Muscle of leg (tissue), 11 donors: ENCODE results near the gene CAVIN4. TPM values are rescaled to one million over a fixed set of nuclear protein-coding genes. Genes with fewer than 3 reads are reported as not detected.
A peak's percentile ranks its signal among the peaks of the same experiment; 100 is the strongest.

Experiments used
- DNase-seq: peaks from one replicate; pipeline ENCODE4 v3.0.0; 2013
- H3K27ac ChIP-seq: one replicate; pipeline ENCODE4 v1.5.1; 2013; ENCODE audit warnings: mild to moderate bottlenecking, low read length, control low read depth
- H3K27me3 ChIP-seq: one replicate; pipeline ENCODE4 v1.6.1; 2013; ENCODE audit warnings: low read length; ENCODE audit not compliant: control insufficient read depth, insufficient read depth
- H3K36me3 ChIP-seq: one replicate; pipeline ENCODE4 v1.6.1; 2013; ENCODE audit warnings: low read length; ENCODE audit not compliant: control insufficient read depth, insufficient read depth
- H3K4me1 ChIP-seq: one replicate; pipeline ENCODE4 v1.6.1; 2013; ENCODE audit warnings: low read length; ENCODE audit not compliant: control insufficient read depth, insufficient read depth
- H3K4me3 ChIP-seq: one replicate; pipeline ENCODE4 v1.5.1; 2013; ENCODE audit warnings: low read length, control low read depth
- H3K9me3 ChIP-seq: replicated peaks from 2 replicates; pipeline ENCODE4 v1.6.1; 2013; ENCODE audit warnings: low read depth, low read length; ENCODE audit not compliant: control insufficient read depth
- WGBS: methylation state at CpG from one replicate; pipeline ENCODE4 v1.1.5; 2013; ENCODE audit warnings: missing lambda C conversion rate; ENCODE audit not compliant: insufficient coverage; 5-methylcytosine and 5-hydroxymethylcytosine counted together
- polyA plus RNA-seq, 8 donors: library from polyadenylated mRNA; unstranded; fragments of 120-200 nt; gene quantifications; one replicate each; pipeline versions ENCODE4 v1.2.1 to v1.2.3, GENCODE V29; 2013; ENCODE audit warnings: inconsistent platforms in 1 of 8, low replicate concordance in 1 of 8; ENCODE audit not compliant: insufficient read length in 8 of 8, insufficient read depth in 1 of 8
- total RNA-seq: library from RNA; stranded (reverse); fragments of 120-200 nt; gene quantifications from one replicate; pipeline ENCODE4 v1.2.4, GENCODE V29; 2013

Gene CAVIN4
- total and polyA plus RNA-seq, 9 donors = 150 to 238 (median 182) TPM

DNA sequence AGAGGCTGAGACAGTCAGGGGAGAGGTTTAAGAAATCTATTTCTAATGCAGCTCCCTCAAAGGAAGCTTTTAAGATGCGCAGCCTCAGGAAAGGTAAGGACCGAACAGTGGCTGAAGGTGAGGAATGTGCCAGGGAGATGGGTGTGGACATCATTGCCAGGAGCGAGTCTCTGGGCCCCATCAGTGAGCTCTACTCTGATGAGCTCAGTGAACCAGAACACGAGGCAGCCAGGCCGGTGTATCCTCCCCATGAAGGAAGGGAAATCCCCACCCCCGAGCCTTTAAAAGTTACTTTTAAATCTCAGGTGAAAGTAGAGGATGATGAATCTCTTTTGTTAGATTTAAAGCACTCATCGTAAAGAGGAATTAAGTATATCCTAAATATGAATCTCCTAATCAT, 8.2 kb downstream of the CAVIN4 start:
- H3K36me3 ChIP-seq = peaks cover 10% of the 10 kb centered on the region
- H3K4me1 ChIP-seq = peaks cover 3% of the 10 kb centered on the region
- DNase-seq = no peak
- no peak overlapping the region for H3K27ac ChIP-seq
- H3K27me3 ChIP-seq = no peaks in the 10 kb centered on the region
- no peak overlapping the region for H3K4me3 ChIP-seq
- WGBS = 96% methylated on average over 3 of the region's 7 CpGs
- H3K9me3 ChIP-seq = no peaks in the 10 kb centered on the region

DNA sequence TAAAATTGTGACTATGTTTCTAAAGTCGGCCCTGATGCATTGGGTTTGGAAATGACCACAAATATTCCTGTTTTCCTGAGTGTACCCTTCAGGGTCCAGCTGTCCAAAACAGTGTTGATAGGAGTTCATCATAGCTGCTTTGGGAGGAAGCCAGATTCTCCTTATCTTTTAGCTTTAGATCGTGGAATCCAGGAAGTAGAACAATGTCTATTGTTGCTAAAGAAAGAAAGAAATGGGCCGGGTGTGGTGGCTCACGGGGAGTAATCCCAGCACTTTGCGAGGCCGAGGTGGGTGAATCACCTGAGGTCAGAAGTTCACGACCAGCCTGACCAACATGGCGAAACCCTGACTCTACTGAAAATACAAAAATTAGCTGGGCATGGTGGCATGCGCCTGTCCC, 9.5 kb downstream of the CAVIN4 start:
- 84% methylated on average over 6 of the region's 9 CpGs for WGBS
- DNase-seq = no peak
- peaks cover 10% of the 10 kb centered on the region for H3K36me3 ChIP-seq
- H3K4me3 ChIP-seq = no peak overlapping the region
- no peak overlapping the region for H3K27ac ChIP-seq
- H3K4me1 ChIP-seq = peaks cover 3% of the 10 kb centered on the region
- no peaks in the 10 kb centered on the region for H3K9me3 ChIP-seq
- H3K27me3 ChIP-seq = no peaks in the 10 kb centered on the region

GRCh38 chr9:100589582-100589981, 11.7 kb downstream of the CAVIN4 start:
- no peak for DNase-seq
- no peaks in the 10 kb centered on the region for H3K27me3 ChIP-seq
- H3K4me1 ChIP-seq = no peaks in the 10 kb centered on the region
- H3K4me3 ChIP-seq = no peak overlapping the region
- no CpG with 5 or more reads among the region's 5 CpGs for WGBS
- no peaks in the 10 kb centered on the region for H3K9me3 ChIP-seq
- H3K36me3 ChIP-seq = peaks cover 8% of the 10 kb centered on the region
- H3K27ac ChIP-seq = no peak overlapping the region

- H3K9me3 ChIP-seq = no peaks in the 10 kb centered on the region
- H3K27ac ChIP-seq = no peak overlapping the region
Observed at GRCh38 chr9:100590481-100590880, 12.6 kb downstream of the CAVIN4 start.

DNA sequence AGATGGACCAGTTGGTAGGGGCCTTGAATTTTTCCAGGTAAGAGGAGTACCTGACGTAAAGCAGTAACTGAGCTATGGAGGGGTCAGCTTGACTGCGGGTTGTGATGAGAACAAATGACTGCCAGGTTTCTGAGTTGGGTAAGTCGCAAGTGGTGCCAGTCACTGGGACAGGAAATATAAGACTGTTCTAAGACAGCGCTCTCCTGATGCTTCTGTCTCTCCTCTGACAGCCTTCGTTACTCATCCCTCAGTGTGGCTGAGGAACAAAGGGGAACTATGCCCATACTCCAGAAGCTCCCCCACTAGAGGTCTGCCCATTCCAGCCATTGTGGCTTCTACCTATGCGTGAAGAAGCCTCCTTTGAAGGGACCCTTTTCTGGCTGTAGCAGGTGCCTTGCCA, 13.3 kb downstream of the CAVIN4 start:
- Histone ChIP-seq H3K4me1 (peaks cover 2% of the 10 kb centered on the region), H3K27me3 (no peaks in the 10 kb centered on the region), H3K4me3 (no peak overlapping the region), H3K27ac (peak overlapping the region; percentile 9), H3K9me3 (no peaks in the 10 kb centered on the region), H3K36me3 (peaks cover 8% of the 10 kb centered on the region)
- DNase-seq = no peak
- 94% methylated on average over 6 of the region's 6 CpGs for WGBS

More at GRCh38 chr9:100590481-100590880, 12.6 kb downstream of the CAVIN4 start:
- Histone ChIP-seq H3K36me3 (peaks cover 8% of the 10 kb centered on the region), H3K27me3 (no peaks in the 10 kb centered on the region), H3K4me3 (no peak overlapping the region), H3K4me1 (peaks cover 2% of the 10 kb centered on the region)
- WGBS = 60% methylated on average over 2 of the region's 2 CpGs
- DNase-seq = no peak

DNA sequence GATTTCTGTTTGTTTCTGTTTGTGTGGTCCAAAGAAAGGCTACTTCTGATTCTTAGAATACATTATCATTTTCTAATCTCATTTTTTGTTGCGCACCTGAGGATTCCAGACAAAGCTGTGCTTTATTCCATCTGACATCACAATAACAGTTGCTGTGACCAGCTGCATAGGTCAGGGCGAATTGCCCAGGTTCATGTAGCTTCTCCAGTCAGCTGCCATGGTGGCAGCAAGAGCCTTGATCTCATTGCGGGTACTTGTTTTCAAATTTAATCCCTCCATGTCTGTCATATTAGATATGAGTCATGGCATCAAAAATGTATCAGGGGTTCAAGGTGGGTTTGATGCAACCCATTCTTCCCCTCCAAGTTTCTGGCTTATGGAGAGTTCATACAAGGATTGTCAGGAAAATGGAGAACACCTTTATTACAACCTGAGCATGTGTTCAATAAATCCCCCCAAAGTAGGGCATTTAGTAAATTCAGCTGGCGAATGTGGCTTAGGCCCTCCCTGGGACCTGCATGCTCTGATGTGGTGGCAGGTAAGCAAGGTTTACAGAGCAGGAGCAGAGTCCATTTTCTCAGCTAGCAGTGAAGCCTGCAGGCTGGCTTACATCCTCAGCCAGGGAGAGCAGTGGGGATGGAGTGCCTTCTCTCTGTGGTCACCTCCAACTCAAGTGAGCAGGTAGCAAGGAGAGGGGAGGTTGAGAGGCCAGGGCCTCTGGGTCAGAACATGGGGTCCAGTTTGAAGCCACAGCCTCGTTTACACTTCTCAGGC, 13.9 kb downstream of the CAVIN4 start:
- WGBS = 84% methylated on average over 4 of the region's 5 CpGs

GRCh38 chr9:100595391-100596199, 17.7 kb downstream of the CAVIN4 start:
- peak; percentile 78 for DNase-seq
- peaks cover 19% of the 10 kb centered on the region for H3K4me1 ChIP-seq
- no peaks in the 10 kb centered on the region for H3K9me3 ChIP-seq
- H3K36me3 ChIP-seq = no peaks in the 10 kb centered on the region
- H3K27ac ChIP-seq = no peak overlapping the region
- WGBS = no CpG with 5 or more reads among the region's 3 CpGs
- no peaks in the 10 kb centered on the region for H3K27me3 ChIP-seq
- H3K4me3 ChIP-seq = no peak overlapping the region

More for the DNA sequence above, 13.9 kb downstream of the CAVIN4 start:
- no peak for DNase-seq
- Histone ChIP-seq H3K27ac (peak overlapping the region; percentile 9), H3K4me3 (no peak overlapping the region), H3K9me3 (no peaks in the 10 kb centered on the region), H3K4me1 (peaks cover 2% of the 10 kb centered on the region), H3K27me3 (no peaks in the 10 kb centered on the region), H3K36me3 (peaks cover 5% of the 10 kb centered on the region)

- Histone ChIP-seq H3K9me3 (no peaks in the 10 kb centered on the region), H3K36me3 (no peaks in the 10 kb centered on the region), H3K4me1 (peaks cover 26% of the 10 kb centered on the region), H3K4me3 (no peak overlapping the region), H3K27me3 (no peaks in the 10 kb centered on the region), H3K27ac (no peak overlapping the region)
- WGBS = 76% methylated on average over 2 of the region's 6 CpGs
- DNase-seq = no peak
Observed at GRCh38 chr9:100597236-100597635, 19.4 kb downstream of the CAVIN4 start.

- Histone ChIP-seq H3K36me3 (no peaks in the 10 kb centered on the region), H3K4me3 (peak overlapping the region; percentile 47), H3K27ac (no peak overlapping the region), H3K4me1 (peaks cover 26% of the 10 kb centered on the region), H3K9me3 (no peaks in the 10 kb centered on the region), H3K27me3 (no peaks in the 10 kb centered on the region)
- 0% methylated on average over 30 of the region's 41 CpGs for WGBS
- DNase-seq = peak; percentile 87
Observed at GRCh38 chr9:100598641-100599145, 20.8 kb downstream of the CAVIN4 start.

DNA sequence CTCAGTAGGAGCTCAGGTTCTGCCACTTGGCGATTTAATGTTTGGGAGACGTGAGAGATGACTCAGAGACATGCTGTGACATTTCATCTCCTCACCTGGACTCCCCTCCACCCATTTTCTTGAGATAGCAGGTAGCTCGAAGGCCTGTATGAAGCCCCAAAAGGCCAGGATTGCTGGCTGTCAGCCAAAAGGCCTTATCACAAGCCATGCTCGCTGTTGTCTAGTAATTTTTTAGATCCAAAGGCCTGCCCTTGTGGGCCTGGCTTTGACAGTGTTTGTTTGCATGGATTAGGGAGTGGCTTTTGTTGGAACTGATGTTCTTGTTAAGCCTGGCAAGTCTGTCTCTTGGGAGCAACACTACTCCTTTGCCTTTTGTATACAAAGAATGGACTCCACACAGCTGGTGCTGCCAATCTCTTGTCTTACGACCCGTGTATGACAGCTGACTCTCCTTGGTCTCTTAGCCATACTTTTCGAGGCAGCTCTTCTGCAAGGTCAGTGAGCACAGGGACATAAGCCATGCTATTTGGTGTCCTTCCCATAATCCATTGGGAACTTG, 22.7 kb downstream of the CAVIN4 start:
- H3K4me3 ChIP-seq = no peak overlapping the region
- peak; percentile 88 for DNase-seq
- H3K4me1 ChIP-seq = peaks cover 24% of the 10 kb centered on the region
- peak overlapping the region; percentile 69 for H3K27ac ChIP-seq
- 92% methylated on average over 4 of the region's 7 CpGs for WGBS
- H3K27me3 ChIP-seq = no peaks in the 10 kb centered on the region
- no peaks in the 10 kb centered on the region for H3K9me3 ChIP-seq
- H3K36me3 ChIP-seq = no peaks in the 10 kb centered on the region
